GM23338 (cell line): Measurements from ENCODE around the gene PAK1. TPM values are rescaled to one million over a fixed set of nuclear protein-coding genes. Genes with fewer than 3 reads are reported as not detected.

ENCODE experiments used
- ATAC-seq: fragments of 200-7000 bp; cut with Tn5 transposase; 3 replicates; pipeline ENCODE4 v1.9.1; 2020
- DNase-seq: peaks from one replicate; pipeline ENCODE4 v3.0.0-alpha.2; 2015; ENCODE audit warnings: low spot score
- H2AFZ ChIP-seq: fragments of 200-600 bp; sonication (generic); 2 replicates; pipeline ENCODE4 v1.8.0; 2016; ENCODE audit warnings: antibody characterized with exemption, mild to moderate bottlenecking, moderate library complexity
- H3F3A ChIP-seq: fragments of 200-600 bp; sonication (generic); replicated peaks from 2 replicates; pipeline ENCODE4 v1.8.0; 2017; ENCODE audit warnings: antibody characterized with exemption, mixed run types, low read depth
- H3K27ac ChIP-seq: fragments of 200-600 bp; sonication (generic); 2 replicates; pipeline ENCODE4 v1.6.1; 2016; ENCODE audit warnings: low read depth
- H3K27me3 ChIP-seq: fragments of 200-600 bp; sonication (generic); 2 replicates; pipeline ENCODE4 v1.8.0; 2016; ENCODE audit warnings: mild to moderate bottlenecking, mixed run types, moderate library complexity; ENCODE audit not compliant: insufficient read depth
- H3K36me3 ChIP-seq: fragments of 200-600 bp; sonication (generic); 2 replicates; pipeline ENCODE4 v1.8.0; 2016; ENCODE audit warnings: mild to moderate bottlenecking; ENCODE audit not compliant: insufficient read depth
- H3K4me1 ChIP-seq: fragments of 200-600 bp; sonication (generic); 2 replicates; pipeline ENCODE4 v1.8.0; 2016; ENCODE audit warnings: mild to moderate bottlenecking, moderate library complexity; ENCODE audit not compliant: insufficient read depth
- H3K4me2 ChIP-seq: fragments of 200-600 bp; sonication (generic); 2 replicates; pipeline ENCODE4 v1.7.1; 2017; ENCODE audit warnings: mixed run types
- H3K4me3 ChIP-seq: fragments of 200-600 bp; sonication (generic); 2 replicates; pipeline ENCODE4 v1.6.1; 2016; ENCODE audit warnings: mixed run types
- H3K79me2 ChIP-seq: fragments of 200-600 bp; sonication (generic); replicated peaks from 2 replicates; pipeline ENCODE4 v1.8.0; 2017; ENCODE audit warnings: mild to moderate bottlenecking; ENCODE audit not compliant: insufficient read depth
- H3K9me2 ChIP-seq: fragments of 200-600 bp; sonication (generic); 2 replicates; pipeline ENCODE4 v1.8.0; 2017; ENCODE audit not compliant: insufficient read depth
- H4K20me1 ChIP-seq: fragments of 200-600 bp; sonication (generic); replicated peaks from 2 replicates; pipeline ENCODE4 v1.8.0; 2017; ENCODE audit warnings: mild to moderate bottlenecking; ENCODE audit not compliant: insufficient read depth
- H3K27ac Mint-ChIP-seq: 2 replicates; pipeline ENCODE4 v1.8.0; 2020; ENCODE audit warnings: inconsistent platforms, mild to moderate bottlenecking, moderate library complexity, mixed read lengths
- H3K27me3 Mint-ChIP-seq: 3 replicates; pipeline ENCODE4 v1.8.0; 2022; ENCODE audit warnings: low read depth, mild to moderate bottlenecking, moderate library complexity, mixed read lengths, inconsistent platforms; ENCODE audit not compliant: insufficient read depth, poor library complexity
- H3K36me3 Mint-ChIP-seq: 3 replicates; pipeline ENCODE4 v1.8.0; 2021; ENCODE audit warnings: low read depth, mild to moderate bottlenecking, inconsistent platforms, moderate library complexity, mixed read lengths
- H3K4me1 Mint-ChIP-seq: 3 replicates; pipeline ENCODE4 v1.8.0; 2020; ENCODE audit warnings: mild to moderate bottlenecking, inconsistent platforms, mixed read lengths
- H3K4me3 Mint-ChIP-seq: 3 replicates; pipeline ENCODE4 v1.8.0; 2021; ENCODE audit warnings: moderate library complexity, mild to moderate bottlenecking, inconsistent platforms, mixed read lengths
- H3K9me3 Mint-ChIP-seq: 3 replicates; pipeline ENCODE4 v1.8.0; 2020; ENCODE audit warnings: moderate library complexity, mild to moderate bottlenecking, inconsistent platforms, mixed read lengths
- CREB1 ChIP-seq: fragments of 250-450 bp; sonication (Bioruptor Pico); IDR thresholded peaks from 2 replicates; pipeline ENCODE4 v1.5.0; 2020; ENCODE audit warnings: low read depth, mild to moderate bottlenecking, moderate library complexity
- CTCF ChIP-seq, 2 experiments: fragments of 200-600 bp in 1 of 2; sonication (generic) in 1 of 2; conservative IDR thresholded peaks; 2 replicates each; pipeline versions ENCODE4 v1.5.1 to v1.6.1; 2016 to 2017; ENCODE audit warnings: antibody characterized with exemption in 2 of 2, low read depth in 2 of 2, mild to moderate bottlenecking in 2 of 2, moderate library complexity in 1 of 2
- ETS1 ChIP-seq: IDR thresholded peaks from 2 replicates; pipeline ENCODE4 v1.6.1; 2016; ENCODE audit warnings: antibody characterized with exemption
- EZH2 ChIP-seq: fragments of 200-600 bp; sonication (generic); IDR thresholded peaks from one replicate; pipeline ENCODE4 v1.8.0; 2017; ENCODE audit warnings: antibody characterized with exemption, mild to moderate bottlenecking, low read depth; ENCODE audit not compliant: unreplicated experiment
- EZH2phosphoT487 ChIP-seq: fragments of 200-600 bp; sonication (generic); IDR thresholded peaks from one replicate; pipeline ENCODE4 v1.8.1; 2018; ENCODE audit warnings: antibody characterized with exemption; ENCODE audit not compliant: unreplicated experiment
- JUNB ChIP-seq: IDR thresholded peaks from one replicate; pipeline ENCODE4 v1.6.1; 2016; ENCODE audit warnings: antibody characterized with exemption; ENCODE audit not compliant: unreplicated experiment
- NANOG ChIP-seq: IDR thresholded peaks from 2 replicates; pipeline ENCODE4 v1.6.1; 2016; ENCODE audit warnings: antibody characterized with exemption, borderline replicate concordance
- POLR2AphosphoS5 ChIP-seq: IDR thresholded peaks from 2 replicates; pipeline ENCODE4 v1.6.1; 2016; ENCODE audit warnings: antibody characterized with exemption, low read depth
- REST ChIP-seq: IDR thresholded peaks from one replicate; pipeline ENCODE4 v1.6.1; 2018; ENCODE audit warnings: antibody characterized with exemption; ENCODE audit not compliant: unreplicated experiment
- STAT1 ChIP-seq: IDR thresholded peaks from one replicate; pipeline ENCODE4 v1.6.1; 2016; ENCODE audit warnings: antibody characterized with exemption; ENCODE audit not compliant: unreplicated experiment
- ZNF114 ChIP-seq: fragments of 250-450 bp; sonication (Bioruptor Pico); IDR thresholded peaks from 2 replicates; pipeline ENCODE4 v1.5.0; 2020; ENCODE audit warnings: mild to moderate bottlenecking, moderate library complexity
- ZNF331 ChIP-seq: fragments of 250-450 bp; sonication (Bioruptor Pico); IDR thresholded peaks from 2 replicates; pipeline ENCODE4 v1.5.0; 2020; ENCODE audit warnings: low read depth, mild to moderate bottlenecking, moderate library complexity
- polyA plus RNA-seq: library from polyadenylated mRNA; unstranded; fragments of >200 nt; fragmentation: Nextera tagmentation; extraction: Ambion mirVana; gene quantifications from 2 replicates; pipeline ENCODE4 v1.2.1, GENCODE V29; 2016
- total RNA-seq: library from RNA; depleted of rRNA; stranded (reverse); fragments of >200 nt; shearing (Covaris generic); gene quantifications from 2 replicates; pipeline ENCODE4 v1.2.3, GENCODE V29; 2014
- TF ChIP-seq, protein P1 (sequence below): fragments of 250-450 bp; sonication (Bioruptor Pico); IDR thresholded peaks from 2 replicates; pipeline ENCODE4 v1.5.0; 2020; ENCODE audit warnings: mild to moderate bottlenecking, moderate library complexity

The PAK1 gene
- total and polyA plus RNA-seq, 2 experiments from 2014 or later, result 102 to 175 TPM

GRCh38 chr11:77294040-77294439 lies 179.9 kb downstream of the PAK1 start:
- H3K4me1 ChIP-seq, result no peaks in the 10 kb centered on the region
- Mint-ChIP-seq H3K27ac (no peak overlapping the region), H3K9me3 (peaks cover 4% of the 10 kb centered on the region; the same call in 1 of the 3 replicates), H3K4me3 (no peak overlapping the region), H3K36me3 (peaks cover 3% of the 10 kb centered on the region; the same call in 1 of the 3 replicates), H3K4me1 (no peaks in the 10 kb centered on the region), H3K27me3 (no peaks in the 10 kb centered on the region)
- no peaks in the 10 kb centered on the region for H3F3A ChIP-seq
- TF ChIP-seq ZNF331 (CRISPR knock-in tag), result no peak
- no peak for TF ChIP-seq NANOG
- TF ChIP-seq STAT1, result no peak
- TF ChIP-seq JUNB, result no peak
- no peak for TF ChIP-seq POLR2AphosphoS5
- TF ChIP-seq CREB1, result no peak
- no peak for TF ChIP-seq REST
- TF ChIP-seq, protein P1, sequence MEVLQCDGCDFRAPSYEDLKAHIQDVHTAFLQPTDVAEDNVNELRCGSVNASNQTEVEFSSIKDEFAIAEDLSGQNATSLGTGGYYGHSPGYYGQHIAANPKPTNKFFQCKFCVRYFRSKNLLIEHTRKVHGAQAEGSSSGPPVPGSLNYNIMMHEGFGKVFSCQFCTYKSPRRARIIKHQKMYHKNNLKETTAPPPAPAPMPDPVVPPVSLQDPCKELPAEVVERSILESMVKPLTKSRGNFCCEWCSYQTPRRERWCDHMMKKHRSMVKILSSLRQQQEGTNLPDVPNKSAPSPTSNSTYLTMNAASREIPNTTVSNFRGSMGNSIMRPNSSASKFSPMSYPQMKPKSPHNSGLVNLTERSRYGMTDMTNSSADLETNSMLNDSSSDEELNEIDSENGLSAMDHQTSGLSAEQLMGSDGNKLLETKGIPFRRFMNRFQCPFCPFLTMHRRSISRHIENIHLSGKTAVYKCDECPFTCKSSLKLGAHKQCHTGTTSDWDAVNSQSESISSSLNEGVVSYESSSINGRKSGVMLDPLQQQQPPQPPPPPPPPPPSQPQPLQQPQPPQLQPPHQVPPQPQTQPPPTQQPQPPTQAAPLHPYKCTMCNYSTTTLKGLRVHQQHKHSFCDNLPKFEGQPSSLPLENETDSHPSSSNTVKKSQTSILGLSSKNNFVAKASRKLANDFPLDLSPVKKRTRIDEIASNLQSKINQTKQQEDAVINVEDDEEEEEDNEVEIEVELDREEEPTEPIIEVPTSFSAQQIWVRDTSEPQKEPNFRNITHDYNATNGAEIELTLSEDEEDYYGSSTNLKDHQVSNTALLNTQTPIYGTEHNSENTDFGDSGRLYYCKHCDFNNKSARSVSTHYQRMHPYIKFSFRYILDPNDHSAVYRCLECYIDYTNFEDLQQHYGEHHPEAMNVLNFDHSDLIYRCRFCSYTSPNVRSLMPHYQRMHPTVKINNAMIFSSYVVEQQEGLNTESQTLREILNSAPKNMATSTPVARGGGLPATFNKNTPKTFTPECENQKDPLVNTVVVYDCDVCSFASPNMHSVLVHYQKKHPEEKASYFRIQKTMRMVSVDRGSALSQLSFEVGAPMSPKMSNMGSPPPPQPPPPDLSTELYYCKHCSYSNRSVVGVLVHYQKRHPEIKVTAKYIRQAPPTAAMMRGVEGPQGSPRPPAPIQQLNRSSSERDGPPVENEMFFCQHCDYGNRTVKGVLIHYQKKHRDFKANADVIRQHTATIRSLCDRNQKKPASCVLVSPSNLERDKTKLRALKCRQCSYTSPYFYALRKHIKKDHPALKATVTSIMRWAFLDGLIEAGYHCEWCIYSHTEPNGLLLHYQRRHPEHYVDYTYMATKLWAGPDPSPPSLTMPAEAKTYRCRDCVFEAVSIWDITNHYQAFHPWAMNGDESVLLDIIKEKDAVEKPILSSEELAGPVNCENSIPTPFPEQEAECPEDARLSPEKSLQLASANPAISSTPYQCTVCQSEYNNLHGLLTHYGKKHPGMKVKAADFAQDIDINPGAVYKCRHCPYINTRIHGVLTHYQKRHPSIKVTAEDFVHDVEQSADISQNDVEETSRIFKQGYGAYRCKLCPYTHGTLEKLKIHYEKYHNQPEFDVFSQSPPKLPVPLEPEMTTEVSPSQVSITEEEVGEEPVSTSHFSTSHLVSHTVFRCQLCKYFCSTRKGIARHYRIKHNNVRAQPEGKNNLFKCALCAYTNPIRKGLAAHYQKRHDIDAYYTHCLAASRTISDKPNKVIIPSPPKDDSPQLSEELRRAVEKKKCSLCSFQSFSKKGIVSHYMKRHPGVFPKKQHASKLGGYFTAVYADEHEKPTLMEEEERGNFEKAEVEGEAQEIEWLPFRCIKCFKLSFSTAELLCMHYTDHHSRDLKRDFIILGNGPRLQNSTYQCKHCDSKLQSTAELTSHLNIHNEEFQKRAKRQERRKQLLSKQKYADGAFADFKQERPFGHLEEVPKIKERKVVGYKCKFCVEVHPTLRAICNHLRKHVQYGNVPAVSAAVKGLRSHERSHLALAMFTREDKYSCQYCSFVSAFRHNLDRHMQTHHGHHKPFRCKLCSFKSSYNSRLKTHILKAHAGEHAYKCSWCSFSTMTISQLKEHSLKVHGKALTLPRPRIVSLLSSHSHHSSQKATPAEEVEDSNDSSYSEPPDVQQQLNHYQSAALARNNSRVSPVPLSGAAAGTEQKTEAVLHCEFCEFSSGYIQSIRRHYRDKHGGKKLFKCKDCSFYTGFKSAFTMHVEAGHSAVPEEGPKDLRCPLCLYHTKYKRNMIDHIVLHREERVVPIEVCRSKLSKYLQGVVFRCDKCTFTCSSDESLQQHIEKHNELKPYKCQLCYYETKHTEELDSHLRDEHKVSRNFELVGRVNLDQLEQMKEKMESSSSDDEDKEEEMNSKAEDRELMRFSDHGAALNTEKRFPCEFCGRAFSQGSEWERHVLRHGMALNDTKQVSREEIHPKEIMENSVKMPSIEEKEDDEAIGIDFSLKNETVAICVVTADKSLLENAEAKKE (CRISPR knock-in tag), result no peak
- TF ChIP-seq EZH2, result no peak
- TF ChIP-seq CTCF (conservative IDR thresholded peaks at IDR 0.05; ENCODE audit: low read depth in 2 of 2), result no peak
- no peak for TF ChIP-seq ZNF114 (CRISPR knock-in tag)
- TF ChIP-seq EZH2phosphoT487, result no peak
- no peak for TF ChIP-seq ETS1
- H3K4me2 ChIP-seq, result no peak overlapping the region
- no peak overlapping the region for H3K27ac ChIP-seq
- no peak for DNase-seq
- no peak overlapping the region for H2AFZ ChIP-seq
- H4K20me1 ChIP-seq, result no peaks in the 10 kb centered on the region
- no peaks in the 10 kb centered on the region for H3K36me3 ChIP-seq
- no peaks in the 10 kb centered on the region for H3K27me3 ChIP-seq
- no peaks in the 10 kb centered on the region for H3K79me2 ChIP-seq
- no peaks in the 10 kb centered on the region for H3K9me2 ChIP-seq
- no peak overlapping the region for H3K4me3 ChIP-seq
- ATAC-seq, result no peak
